ENCODE results near the gene PCCA. TPM values are rescaled to one million over a fixed set of nuclear protein-coding genes. Genes with fewer than 3 reads are reported as not detected.

The PCCA gene
- total and polyA plus RNA-seq, 2 donors (not counting 3 experiments of a cell fraction or from before 2014, with no cell fraction given) = 5.7 to 20.2 TPM

- no peak overlapping the region for H2AFZ ChIP-seq (ENCODE audit: low read depth, low read length)
- TF ChIP-seq EZH2 (IDR thresholded peaks at IDR 0.05; ENCODE audit: borderline replicate concordance, low read depth, low read length, severe bottlenecking) (no peak), POLR2AphosphoS5 (IDR thresholded peaks at IDR 0.05; ENCODE audit: insufficient read depth, low read depth, low read length) (no peak), FOS (IDR thresholded peaks at IDR 0.05; ENCODE audit: borderline replicate concordance, insufficient read depth, low read length) (no peak), GATA2 (IDR thresholded peaks at IDR 0.05; ENCODE audit: insufficient read depth, insufficient read length, low read depth, low read length) (no peak), JUN (IDR thresholded peaks at IDR 0.05; ENCODE audit: borderline replicate concordance, insufficient read depth, insufficient read length, low read depth) (no peak), POLR2A (IDR thresholded peaks at IDR 0.05; ENCODE audit: low read depth, low read length) (no peak), MYC (IDR thresholded peaks at IDR 0.05; ENCODE audit: low read depth, low read length) (no peak), CTCF (IDR thresholded peaks at IDR 0.05; ENCODE audit: extremely low read depth in 1 of 2, insufficient read depth in 1 of 2, low read depth in 1 of 2, low read length in 2 of 2) (no peak), MAX (IDR thresholded peaks at IDR 0.05; ENCODE audit: insufficient read depth, insufficient read length) (no peak)
- H3K27me3 ChIP-seq (ENCODE audit: control insufficient read depth in 2 of 2, insufficient read depth in 2 of 2, low read length in 2 of 2) = no peaks in the 10 kb centered on the region
- no peak overlapping the region for H3K4me2 ChIP-seq (ENCODE audit: insufficient read depth, low read length)
- H3K9ac ChIP-seq (replicated peaks; ENCODE audit: extremely low read depth, insufficient read depth, low read length) = no peak overlapping the region
- dilution Hi-C loops (cut with MboI; ENCODE audit: extremely low pct_ligation_motif_present, low sequenced_read_pairs) = no loop called here
- CTCF ChIA-PET = no interaction called here
- no peaks in the 10 kb centered on the region for H3K36me3 ChIP-seq (ENCODE audit: control insufficient read depth in 2 of 2, extremely low read depth in 1 of 2, insufficient read depth in 2 of 2, low read length in 2 of 2)
- no TSS peak for BruUV-seq (replicated peaks)
- H3K4me1 ChIP-seq (ENCODE audit: control insufficient read depth, extremely low read depth, insufficient read depth, low read length) = no peaks in the 10 kb centered on the region
- no peaks in the 10 kb centered on the region for H3K9me3 ChIP-seq (replicated peaks; ENCODE audit: control insufficient read depth, insufficient read depth, low read length)
- no peak overlapping the region for H3K4me3 ChIP-seq (replicated peaks in 1 of 3; ENCODE audit: insufficient read depth in 1 of 3, low read depth in 1 of 3, low read length in 3 of 3)
- intact Hi-C loops (cut with micrococcal nuclease) = no loop called here
- no peak for DNase-seq (ENCODE audit: low read depth, low spot score)
- H3K79me2 ChIP-seq (ENCODE audit: control insufficient read depth, insufficient read depth, low read length) = no peaks in the 10 kb centered on the region
- no peaks in the 10 kb centered on the region for H3K9me1 ChIP-seq (replicated peaks; ENCODE audit: control insufficient read depth, extremely low read depth, insufficient read depth, low read length)
- POLR2A ChIA-PET = no interaction called here
- H4K20me1 ChIP-seq (replicated peaks; ENCODE audit: control insufficient read depth, extremely low read depth, insufficient read depth, low read length) = no peaks in the 10 kb centered on the region
- FAIRE-seq = no peak
- no peak overlapping the region for H3K27ac ChIP-seq (ENCODE audit: insufficient read depth, low read depth, low read length)
Observed at GRCh38 chr13:100178309-100178708, 89.4 kb downstream of the PCCA start.
